Gastroesophageal sphincter (tissue), 4 donors: ENCODE results near the gene MTHFD1L. TPM values are rescaled to one million over a fixed set of nuclear protein-coding genes. Genes with fewer than 3 reads are reported as not detected.

Experiments
- ATAC-seq: fragments of 150-250 bp; one replicate; pipeline ENCODE4 v1.9.1; 2016; ENCODE audit warnings: mild to moderate bottlenecking, moderate library complexity
- H3K27ac ChIP-seq, 4 donors: fragments of 200-600 bp; sonication (generic) in 3 of 4; 1 replicate in 3 of 4; 2 replicates in 1 of 4; pipeline ENCODE4 v1.5.1; 2016 to 2019
- H3K27me3 ChIP-seq: fragments of 200-600 bp; sonication (generic); one replicate; pipeline ENCODE4 v1.5.1; 2019
- H3K36me3 ChIP-seq, 2 donors: fragments of 200-600 bp; sonication (generic); one replicate each; pipeline ENCODE4 v1.5.1; 2019; ENCODE audit warnings: control low read depth in 1 of 2
- H3K4me1 ChIP-seq, 3 donors: fragments of 200-600 bp; sonication (generic); 1 replicate in 2 of 3; 2 replicates in 1 of 3; pipeline ENCODE4 v1.5.1; 2016 to 2019; ENCODE audit warnings: control low read depth in 2 of 3
- H3K4me3 ChIP-seq, 2 donors: fragments of 200-600 bp; sonication (generic); one replicate each; pipeline ENCODE4 v1.5.1; 2019; ENCODE audit warnings: mild to moderate bottlenecking in 1 of 2, moderate library complexity in 1 of 2
- H3K9me3 ChIP-seq, 3 donors: fragments of 200-600 bp; sonication (generic); one replicate each; pipeline ENCODE4 v1.5.1; 2017 to 2019; ENCODE audit warnings: control low read depth in 2 of 3
- CTCF ChIP-seq, 4 experiments: fragments of 200-600 bp in 2 of 4; fragments of 450-650 bp in 2 of 4; sonication (generic) in 1 of 4; IDR thresholded peaks; one replicate each; pipeline ENCODE4 v1.5.1; 2017 to 2019; ENCODE audit warnings: antibody characterized with exemption in 4 of 4, mild to moderate bottlenecking in 2 of 4, moderate library complexity in 2 of 4
- EP300 ChIP-seq: sonication (generic); formaldehyde crosslinking; IDR thresholded peaks from one replicate; pipeline ENCODE4 v1.6.1; 2017; ENCODE audit warnings: antibody characterized with exemption, mild to moderate bottlenecking
- POLR2A ChIP-seq, 2 donors: fragments of 450-650 bp; IDR thresholded peaks; one replicate each; pipeline ENCODE4 v1.6.1; 2017; ENCODE audit warnings: antibody characterized with exemption in 2 of 2, mild to moderate bottlenecking in 2 of 2, moderate library complexity in 1 of 2
- POLR2AphosphoS5 ChIP-seq: sonication (generic); formaldehyde crosslinking; IDR thresholded peaks from one replicate; pipeline ENCODE4 v1.6.1; 2017; ENCODE audit warnings: antibody characterized with exemption
- WGBS, 2 donors: methylation state at CpG; one replicate each; pipeline ENCODE4 v1.1.5; 2018; ENCODE audit warnings: low coverage in 1 of 2; 5-methylcytosine and 5-hydroxymethylcytosine counted together
- total RNA-seq, 4 donors: library from RNA; depleted of rRNA; stranded (reverse); fragments of >200 nt; gene quantifications; one replicate each; pipeline ENCODE4 v1.1.0, GENCODE V29; 2016

The MTHFD1L gene
- total RNA-seq, 4 donors from 2014 or later, result 1.2 to 10.8 (median 4.0) TPM

GRCh38 chr6:150877928-150878327 lies 12.4 kb downstream of the MTHFD1L start:
- Histone ChIP-seq H3K27ac (no peak overlapping the region), H3K4me1 (peaks cover 0 to 35% (median 5%) of the 10 kb centered on the region in 3 donors), H3K4me3 (no peak overlapping the region), H3K9me3 (no peaks in the 10 kb centered on the region), H3K27me3 (no peaks in the 10 kb centered on the region), H3K36me3 (no peaks in the 10 kb centered on the region)
- TF ChIP-seq CTCF (IDR thresholded peaks at IDR 0.05) (no peak), POLR2A (IDR thresholded peaks at IDR 0.05) (no peak), EP300 (no peak), POLR2AphosphoS5 (no peak)
- 96 to 97% methylated on average over 8 of the region's 8 CpGs for WGBS, 2 donors
- ATAC-seq, result no peak

GRCh38 chr6:150878347-150879213 lies 13.1 kb downstream of the MTHFD1L start:
- no peaks in the 10 kb centered on the region for H3K9me3 ChIP-seq
- H3K27me3 ChIP-seq, result no peaks in the 10 kb centered on the region
- ATAC-seq, result no peak
- 78 to 100% methylated on average over 2 to 5 of the region's 9 CpGs for WGBS, 2 donors
- TF ChIP-seq EP300 (no peak), POLR2A (IDR thresholded peaks at IDR 0.05) (no peak), POLR2AphosphoS5 (no peak), CTCF (IDR thresholded peaks at IDR 0.05) (no peak)
- H3K36me3 ChIP-seq, result no peaks in the 10 kb centered on the region
- no peak overlapping the region for H3K27ac ChIP-seq
- H3K4me3 ChIP-seq, result no peak overlapping the region
- peaks cover 0 to 39% (median 5%) of the 10 kb centered on the region in 3 donors for H3K4me1 ChIP-seq

- H3K4me3 ChIP-seq, result no peak overlapping the region
- H3K9me3 ChIP-seq, result no peaks in the 10 kb centered on the region
- ATAC-seq, result no peak
- no peaks in the 10 kb centered on the region for H3K27me3 ChIP-seq
- H3K4me1 ChIP-seq, result peaks cover 0 to 39% (median 5%) of the 10 kb centered on the region in 3 donors
- WGBS, 2 donors, result 92 to 96% methylated on average over 3 of the region's 3 CpGs
- no peak overlapping the region for H3K27ac ChIP-seq
- no peaks in the 10 kb centered on the region for H3K36me3 ChIP-seq
- TF ChIP-seq POLR2A (IDR thresholded peaks at IDR 0.05) (no peak), CTCF (IDR thresholded peaks at IDR 0.05) (no peak), POLR2AphosphoS5 (no peak), EP300 (no peak)
Measured at GRCh38 chr6:150880336-150880735, 14.8 kb downstream of the MTHFD1L start.

GRCh38 chr6:150881911-150882481 lies 16.5 kb downstream of the MTHFD1L start:
- TF ChIP-seq POLR2AphosphoS5, result no peak
- TF ChIP-seq EP300, result no peak
- no peak for TF ChIP-seq POLR2A (IDR thresholded peaks at IDR 0.05)
- Histone ChIP-seq H3K27ac (peak overlapping the region in 3 of 4 donors; percentile 52 to 60 (median 58)), H3K27me3 (no peaks in the 10 kb centered on the region), H3K9me3 (no peaks in the 10 kb centered on the region), H3K4me1 (peaks cover 0 to 26% (median 0%) of the 10 kb centered on the region in 3 donors), H3K4me3 (no peak overlapping the region), H3K36me3 (no peaks in the 10 kb centered on the region)
- ATAC-seq, result peak; percentile 87
- 22 to 42% methylated on average over 3 of the region's 3 CpGs for WGBS, 2 donors

GRCh38 chr6:150883521-150883920 lies 18.0 kb downstream of the MTHFD1L start:
- H3K9me3 ChIP-seq, result no peaks in the 10 kb centered on the region
- H3K27me3 ChIP-seq, result no peaks in the 10 kb centered on the region
- H3K4me1 ChIP-seq, result peaks cover 0 to 19% (median 0%) of the 10 kb centered on the region in 3 donors
- TF ChIP-seq POLR2A (IDR thresholded peaks at IDR 0.05) (no peak), EP300 (no peak)
- peaks cover 0 to 2% of the 10 kb centered on the region in 2 donors for H3K36me3 ChIP-seq
- no peak for ATAC-seq
- peak overlapping the region in 1 of 4 donors; percentile 2 for H3K27ac ChIP-seq
- 82 to 93% methylated on average over 2 to 3 of the region's 3 CpGs for WGBS, 2 donors
- no peak overlapping the region for H3K4me3 ChIP-seq
